Adrenal gland (tissue), 12 donors: ENCODE measurements around the gene NAT9. TPM values are rescaled to one million over a fixed set of nuclear protein-coding genes. Genes with fewer than 3 reads are reported as not detected.

Experiments used
- DNase-seq, 7 donors: peaks; one replicate each; pipeline ENCODE4 v3.0.0-alpha.2; 2019 to 2020
- H3K27ac ChIP-seq, 5 donors: fragments of 200-600 bp; sonication (generic) in 4 of 5; 1 replicate in 3 of 5; 2 replicates in 2 of 5; pipeline versions ENCODE4 v1.5.1 to v1.8.0; 2016 to 2020; ENCODE audit warnings: mild to moderate bottlenecking in 1 of 5
- H3K27me3 ChIP-seq: fragments of 200-600 bp; 2 replicates; pipeline ENCODE4 v1.8.0; 2021
- H3K36me3 ChIP-seq, 2 donors: fragments of 200-600 bp; replicated peaks in 1 of 2; 1 replicate in 1 of 2; 2 replicates in 1 of 2; pipeline versions ENCODE4 v1.5.1 to v1.8.0; 2018 to 2022
- H3K4me1 ChIP-seq, 2 donors: fragments of 200-600 bp; replicated peaks in 1 of 2; 1 replicate in 1 of 2; 2 replicates in 1 of 2; pipeline versions ENCODE4 v1.5.1 to v1.8.0; 2018 to 2021
- H3K4me3 ChIP-seq, 4 donors: fragments of 200-600 bp; sonication (generic) in 3 of 4; one replicate each; pipeline ENCODE4 v1.5.1; 2016 to 2018
- H3K9me3 ChIP-seq, 3 donors: fragments of 200-600 bp; sonication (generic) in 1 of 3; replicated peaks in 1 of 3; 1 replicate in 2 of 3; 2 replicates in 1 of 3; pipeline versions ENCODE4 v1.5.1 to v1.8.0; 2016 to 2021
- CTCF ChIP-seq, 6 experiments: fragments of 450-650 bp in 4 of 6; fragments of 200-600 bp in 2 of 6; sonication (generic) in 1 of 6; IDR thresholded peaks; 1 replicate in 5 of 6; 2 replicates in 1 of 6; pipeline versions ENCODE4 v1.5.1 to v1.8.0; 2016 to 2021; ENCODE audit warnings: antibody characterized with exemption in 6 of 6, mild to moderate bottlenecking in 2 of 6, moderate library complexity in 1 of 6
- POLR2A ChIP-seq, 2 donors: fragments of 450-650 bp; IDR thresholded peaks; one replicate each; pipeline ENCODE4 v1.6.1; 2017; ENCODE audit warnings: antibody characterized with exemption in 2 of 2, mild to moderate bottlenecking in 2 of 2, moderate library complexity in 1 of 2
- whole genome bisulfite sequencing, 4 donors: extraction: QIAGEN DNeasy Blood & Tissue Kit in 2 of 4; methylation state at CpG; one replicate each; pipeline versions ENCODE4 v1.1.5 to v1.1.7; 2013 to 2017; 5-methylcytosine and 5-hydroxymethylcytosine counted together
- intact Hi-C, 2 donors: fragments of 100-400 bp; cut with DNase I; formaldehyde crosslinking; loops; one replicate each; pipeline versions ENCODE4 v1.14.1 to v1.15.0; 2022 to 2023
- polyA plus RNA-seq, 3 donors: library from polyadenylated mRNA; stranded (reverse); fragments of 200-250 nt in 2 of 3; fragments of 350-450 nt in 1 of 3; fragmentation: Illumina TruSeq in 1 of 3; extraction: RNeasy Lipid Tissue Mini Kit (QIAGEN cat#74804) in 1 of 3; gene quantifications; one replicate each; pipeline ENCODE4 v1.2.3, GENCODE V29; 2013 to 2014
- total RNA-seq, 9 donors: library from RNA; depleted of rRNA in 4 of 9; stranded (reverse); fragments of >200 nt in 4 of 9; fragments of 120-200 nt in 1 of 9; fragmentation: NEBNext Ultra II Directional in 1 of 9; extraction: Animal tissue kit (Norgen Biotek cat#: 25700) in 1 of 9; gene quantifications; one replicate each; pipeline versions ENCODE4 v1.1.0 to v1.2.4, GENCODE V29; 2013 to 2023
- donor health status: healthy with polysubstance abuse.
- donor health status: Bipolar disorder and iron deficiency.
- donor health status: DM: yes; HTN: yes; CAD: no.
- donor health status: DM: no; HTN: no; CAD: no.
- donor health status: DM: no; HTN: no; CAD: no.
- donor health status: DM: yes; HTN: yes; CAD: no.

NAT9 gene
- total and polyA plus RNA-seq, 12 donors = 23.1 to 149 (median 87.0) TPM

- Histone ChIP-seq H3K27ac (no peak overlapping the region), H3K36me3 (no peaks in the 10 kb centered on the region), H3K27me3 (no peaks in the 10 kb centered on the region), H3K9me3 (no peaks in the 10 kb centered on the region), H3K4me3 (no peak overlapping the region), H3K4me1 (peaks cover 0 to 4% of the 10 kb centered on the region in 2 donors)
- DNase-seq = no peak
- intact Hi-C loops = loop anchor here in 1 of 2 donors (5.0 kb wide), 1 partner anchor 40 kb away; no protein-coding TSS in a partner anchor
- 87 to 97% (median 92%) methylated on average over 5 of the region's 5 CpGs for WGBS, 4 donors
- TF ChIP-seq CTCF (IDR thresholded peaks at IDR 0.05) = no peak
- TF ChIP-seq POLR2A (IDR thresholded peaks at IDR 0.05) = no peak
Observed at GRCh38 chr17:74782571-74782970, 6.4 kb upstream of the NAT9 start.

GRCh38 chr17:74780443-74781238 lies 4.5 kb upstream of the NAT9 start:
- Histone ChIP-seq H3K27ac (peak overlapping the region in 1 of 5 donors; percentile 61), H3K9me3 (no peaks in the 10 kb centered on the region), H3K4me3 (no peak overlapping the region), H3K4me1 (peaks cover 7 to 15% of the 10 kb centered on the region in 2 donors), H3K36me3 (no peaks in the 10 kb centered on the region), H3K27me3 (no peaks in the 10 kb centered on the region)
- WGBS, 4 donors = 65 to 75% (median 72%) methylated on average over 7 of the region's 7 CpGs
- DNase-seq = no peak
- TF ChIP-seq POLR2A (IDR thresholded peaks at IDR 0.05) (no peak), CTCF (IDR thresholded peaks at IDR 0.05) (peak in 3 of 6 experiments; percentile 17 to 31 (median 19))
- intact Hi-C loops = loop anchor here in 1 of 2 donors (5.0 kb wide), 1 partner anchor 38 kb away; no protein-coding TSS in a partner anchor

- peaks cover 12 to 22% of the 10 kb centered on the region in 2 donors for H3K4me1 ChIP-seq
- TF ChIP-seq CTCF (IDR thresholded peaks at IDR 0.05) = no peak
- WGBS, 4 donors = 66 to 89% (median 69%) methylated on average over 11 of the region's 11 CpGs
- no peaks in the 10 kb centered on the region for H3K9me3 ChIP-seq
- DNase-seq = peak in 5 of 7 donors; percentile 47 to 77 (median 54)
- H3K27ac ChIP-seq = peak overlapping the region in 1 of 5 donors; percentile 61
- intact Hi-C loops = loop anchor here in 1 of 2 donors (5.0 kb wide), 1 partner anchor 38 kb away; no protein-coding TSS in a partner anchor
- no peak overlapping the region for H3K4me3 ChIP-seq
- no peaks in the 10 kb centered on the region for H3K36me3 ChIP-seq
- H3K27me3 ChIP-seq = no peaks in the 10 kb centered on the region
Observed at GRCh38 chr17:74779948-74780400, 3.8 kb upstream of the NAT9 start.

- no peaks in the 10 kb centered on the region for H3K9me3 ChIP-seq
- H3K27ac ChIP-seq = peak overlapping the region in 1 of 5 donors; percentile 59
- H3K36me3 ChIP-seq = no peaks in the 10 kb centered on the region
- no peak overlapping the region for H3K4me3 ChIP-seq
- no peak for DNase-seq
- H3K27me3 ChIP-seq = no peaks in the 10 kb centered on the region
- WGBS, 4 donors = 77 to 82% (median 79%) methylated on average over 8 of the region's 8 CpGs
- TF ChIP-seq POLR2A (IDR thresholded peaks at IDR 0.05) (no peak), CTCF (IDR thresholded peaks at IDR 0.05) (no peak)
- intact Hi-C loops = no loop called here
- peaks cover 17 to 26% of the 10 kb centered on the region in 2 donors for H3K4me1 ChIP-seq
Observed at GRCh38 chr17:74779501-74779900, 3.4 kb upstream of the NAT9 start.
